ENCODE data around the gene GDAP2. TPM values are rescaled to one million over a fixed set of nuclear protein-coding genes. Genes with fewer than 3 reads are reported as not detected.
"Not testable (repeated sequence)": the region's sequence is repeated elsewhere in the genome, so short reads cannot be mapped to it uniquely, and the experiment has no call there.

Gene GDAP2
- total RNA-seq, 1 experiment from 2014 or later: 38.1 TPM

DNA sequence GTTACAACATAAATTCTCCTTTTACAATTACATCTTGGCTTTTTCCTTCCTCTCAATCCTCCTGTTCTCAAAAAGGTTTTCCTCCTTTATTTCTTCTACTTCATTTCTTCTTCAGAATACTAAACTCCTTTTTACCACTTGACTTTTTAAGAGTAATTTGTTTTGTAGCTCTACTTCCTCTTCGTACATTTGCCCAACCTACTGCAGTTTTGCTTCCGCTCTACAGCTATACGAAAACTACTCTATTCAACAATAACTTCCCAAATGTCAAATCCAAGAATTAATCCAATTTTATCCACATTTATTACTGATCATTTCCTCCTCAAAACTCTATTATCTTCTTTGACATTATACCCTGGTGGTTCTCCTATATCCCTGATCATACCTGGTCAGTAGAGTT, 3.4 kb downstream of the GDAP2 start:
- Histone ChIP-seq H3K79me2 (ENCODE audit: low read depth) (peaks cover 85% of the 10 kb centered on the region), H3K9me3 (ENCODE audit: insufficient read depth, low read depth) (0 out of 2 replicates have a peak, but pooled peaks cover 14% of the 10 kb centered on the region), H3F3A (ENCODE audit: insufficient read depth, low read depth) (peaks cover 6% of the 10 kb centered on the region; the same call in 1 of the 2 replicates), H4K20me1 (ENCODE audit: insufficient read depth) (peaks cover 30% of the 10 kb centered on the region), H3K27me3 (ENCODE audit: insufficient read depth, low read depth) (no peaks in the 10 kb centered on the region), H3K4me3 (no peak overlapping the region), H3K36me3 (ENCODE audit: low read depth) (peaks cover 12% of the 10 kb centered on the region; the same call in 1 of the 2 replicates), H3K4me2 (no peak overlapping the region), H2AFZ (no peak overlapping the region), H3K27ac (no peak overlapping the region), H3K4me1 (replicated peaks; ENCODE audit: insufficient read depth) (peaks cover 17% of the 10 kb centered on the region), H3K9me2 (ENCODE audit: insufficient read depth) (no peaks in the 10 kb centered on the region)
- BruUV-seq (replicated peaks): no TSS peak
- CTCF ChIA-PET: no interaction called here
- TF ChIP-seq, protein P1, sequence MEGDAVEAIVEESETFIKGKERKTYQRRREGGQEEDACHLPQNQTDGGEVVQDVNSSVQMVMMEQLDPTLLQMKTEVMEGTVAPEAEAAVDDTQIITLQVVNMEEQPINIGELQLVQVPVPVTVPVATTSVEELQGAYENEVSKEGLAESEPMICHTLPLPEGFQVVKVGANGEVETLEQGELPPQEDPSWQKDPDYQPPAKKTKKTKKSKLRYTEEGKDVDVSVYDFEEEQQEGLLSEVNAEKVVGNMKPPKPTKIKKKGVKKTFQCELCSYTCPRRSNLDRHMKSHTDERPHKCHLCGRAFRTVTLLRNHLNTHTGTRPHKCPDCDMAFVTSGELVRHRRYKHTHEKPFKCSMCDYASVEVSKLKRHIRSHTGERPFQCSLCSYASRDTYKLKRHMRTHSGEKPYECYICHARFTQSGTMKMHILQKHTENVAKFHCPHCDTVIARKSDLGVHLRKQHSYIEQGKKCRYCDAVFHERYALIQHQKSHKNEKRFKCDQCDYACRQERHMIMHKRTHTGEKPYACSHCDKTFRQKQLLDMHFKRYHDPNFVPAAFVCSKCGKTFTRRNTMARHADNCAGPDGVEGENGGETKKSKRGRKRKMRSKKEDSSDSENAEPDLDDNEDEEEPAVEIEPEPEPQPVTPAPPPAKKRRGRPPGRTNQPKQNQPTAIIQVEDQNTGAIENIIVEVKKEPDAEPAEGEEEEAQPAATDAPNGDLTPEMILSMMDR (conservative IDR thresholded peaks at IDR 0.05): no peak
- no peak for TF ChIP-seq EZH2 (IDR thresholded peaks at IDR 0.05; ENCODE audit: low read depth)
- intact Hi-C loops (cut with micrococcal nuclease; ENCODE audit: unreplicated experiment): no loop called here
- no peak for DNase-seq
- POLR2A ChIA-PET (ENCODE audit: unreplicated experiment): no interaction called here

DNA sequence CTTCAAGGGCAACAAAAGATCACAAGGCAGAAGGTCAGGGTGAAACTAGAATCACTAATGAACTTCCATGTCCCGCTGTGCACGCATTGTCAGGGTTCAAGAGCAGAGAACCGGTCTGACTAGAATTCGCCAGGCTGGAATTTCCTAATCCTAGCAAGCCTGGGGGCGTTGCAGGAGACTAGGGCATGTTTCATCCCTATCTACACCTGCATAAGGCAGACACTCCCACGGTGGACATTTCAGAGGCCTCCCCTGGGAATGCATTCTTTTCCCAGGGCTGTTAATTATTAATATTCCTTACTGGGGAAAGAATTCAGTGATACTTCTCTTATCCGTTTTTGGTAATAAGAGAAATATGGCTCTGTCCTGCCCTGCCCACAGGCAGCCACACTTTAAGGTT, 6.7 kb downstream of the GDAP2 start:
- POLR2A ChIA-PET (ENCODE audit: unreplicated experiment); BruUV-seq (replicated peaks); H3K4me2 ChIP-seq; H2AFZ ChIP-seq; H3K4me1 ChIP-seq (replicated peaks; ENCODE audit: insufficient read depth); H3K27me3 ChIP-seq (ENCODE audit: insufficient read depth, low read depth); H3K27ac ChIP-seq; H3K9me2 ChIP-seq (ENCODE audit: insufficient read depth); intact Hi-C loops (cut with micrococcal nuclease; ENCODE audit: unreplicated experiment); DNase-seq; H3K4me3 ChIP-seq; CTCF ChIA-PET; H3F3A ChIP-seq (ENCODE audit: insufficient read depth, low read depth): not testable (repeated sequence)
- Histone ChIP-seq H3K9me3 (ENCODE audit: insufficient read depth, low read depth) (0 out of 2 replicates have a peak, but pooled peaks cover 14% of the 10 kb centered on the region), H3K79me2 (ENCODE audit: low read depth) (peaks cover 63% of the 10 kb centered on the region), H4K20me1 (ENCODE audit: insufficient read depth) (peaks cover 17% of the 10 kb centered on the region), H3K36me3 (ENCODE audit: low read depth) (peaks cover 35% of the 10 kb centered on the region)

DNA sequence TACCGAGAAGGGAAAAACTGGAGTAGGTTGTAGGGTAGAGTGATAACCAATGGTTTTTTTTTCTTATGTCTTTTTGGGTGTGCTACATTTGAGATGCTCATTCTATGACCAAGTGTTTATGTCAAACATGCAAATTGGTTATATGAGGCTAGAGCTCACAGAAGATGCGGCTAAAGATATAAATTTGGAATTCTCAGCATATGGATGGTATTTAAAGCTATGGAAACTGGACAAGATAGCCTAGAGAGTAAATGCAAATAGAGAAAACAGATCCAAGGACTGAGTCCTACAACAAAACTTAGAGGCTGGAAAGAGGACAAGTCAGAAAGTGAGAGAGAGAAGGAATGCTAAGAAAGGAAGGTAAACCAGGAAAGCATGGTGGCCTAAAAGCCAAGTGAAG, 7.4 kb downstream of the GDAP2 start:
- Histone ChIP-seq H3F3A (ENCODE audit: insufficient read depth, low read depth) (no peaks in the 10 kb centered on the region), H3K27ac (no peak overlapping the region), H3K27me3 (ENCODE audit: insufficient read depth, low read depth) (no peaks in the 10 kb centered on the region), H3K79me2 (ENCODE audit: low read depth) (peaks cover 56% of the 10 kb centered on the region), H4K20me1 (ENCODE audit: insufficient read depth) (peaks cover 10% of the 10 kb centered on the region), H3K4me3 (no peak overlapping the region), H3K9me2 (ENCODE audit: insufficient read depth) (no peaks in the 10 kb centered on the region), H3K4me1 (replicated peaks; ENCODE audit: insufficient read depth) (no peaks in the 10 kb centered on the region), H3K4me2 (no peak overlapping the region), H3K36me3 (ENCODE audit: low read depth) (peaks cover 36% of the 10 kb centered on the region), H2AFZ (no peak overlapping the region), H3K9me3 (ENCODE audit: insufficient read depth, low read depth) (0 out of 2 replicates have a peak, but pooled peaks cover 14% of the 10 kb centered on the region)
- no TSS peak for BruUV-seq (replicated peaks)
- TF ChIP-seq, protein P1 (conservative IDR thresholded peaks at IDR 0.05): no peak
- TF ChIP-seq EZH2 (IDR thresholded peaks at IDR 0.05; ENCODE audit: low read depth): no peak
- DNase-seq: no peak
- CTCF ChIA-PET: interaction anchor here (0.6 kb wide), 1 partner anchor 273 kb away, joined by 3 read pairs; no protein-coding TSS in a partner anchor
- intact Hi-C loops (cut with micrococcal nuclease; ENCODE audit: unreplicated experiment): no loop called here
- POLR2A ChIA-PET (ENCODE audit: unreplicated experiment): no interaction called here

GRCh38 chr1:117919376-117919775, 10.0 kb downstream of the GDAP2 start:
- TF ChIP-seq, protein P1 (conservative IDR thresholded peaks at IDR 0.05): no peak
- TF ChIP-seq EZH2 (IDR thresholded peaks at IDR 0.05; ENCODE audit: low read depth): no peak
- H3K9me3 ChIP-seq (ENCODE audit: insufficient read depth, low read depth): 0 out of 2 replicates have a peak, but pooled peaks cover 14% of the 10 kb centered on the region
- no peak overlapping the region for H3K4me2 ChIP-seq
- no peaks in the 10 kb centered on the region for H3F3A ChIP-seq (ENCODE audit: insufficient read depth, low read depth)
- H3K4me3 ChIP-seq: no peak overlapping the region
- no peak overlapping the region for H2AFZ ChIP-seq
- H4K20me1 ChIP-seq (ENCODE audit: insufficient read depth): no peaks in the 10 kb centered on the region; the same call in 1 of the 2 replicates
- no peaks in the 10 kb centered on the region for H3K4me1 ChIP-seq (replicated peaks; ENCODE audit: insufficient read depth)
- no peak for DNase-seq
- no peak overlapping the region for H3K27ac ChIP-seq
- BruUV-seq (replicated peaks): no TSS peak
- CTCF ChIA-PET: no interaction called here
- H3K79me2 ChIP-seq (ENCODE audit: low read depth): peaks cover 29% of the 10 kb centered on the region
- no peaks in the 10 kb centered on the region for H3K9me2 ChIP-seq (ENCODE audit: insufficient read depth)
- no peaks in the 10 kb centered on the region for H3K27me3 ChIP-seq (ENCODE audit: insufficient read depth, low read depth)
- POLR2A ChIA-PET (ENCODE audit: unreplicated experiment): no interaction called here
- peaks cover 50% of the 10 kb centered on the region for H3K36me3 ChIP-seq (ENCODE audit: low read depth)
- intact Hi-C loops (cut with micrococcal nuclease; ENCODE audit: unreplicated experiment): no loop called here
